ENCODE results near the gene ASPRV1. TPM values are rescaled to one million over a fixed set of nuclear protein-coding genes. Genes with fewer than 3 reads are reported as not detected.

ASPRV1 gene
- polyA plus RNA-seq, 1 of the 3 experiments (the other 2 are of a cell fraction): 0.20 TPM

GRCh38 chr2:69979902-69980807, 18.7 kb upstream of the ASPRV1 start (continued):
- no peak for TF ChIP-seq REST (IDR thresholded peaks at IDR 0.05; ENCODE audit: low read depth, low read length)

- CTCF ChIA-PET: no interaction called here
- no peak overlapping the region for H3K4me3 ChIP-seq (ENCODE audit: low read depth in 2 of 2, low read length in 1 of 2)
- no peak overlapping the region for H2AFZ ChIP-seq (ENCODE audit: low read depth)
- POLR2A ChIA-PET: no interaction called here
- peaks cover 0 to 3% of the 10 kb centered on the region in 2 experiments; a peak in 1 of 4 replicates for H3K4me1 ChIP-seq (ENCODE audit: control insufficient read depth in 1 of 2, insufficient read depth in 2 of 2, low read depth in 1 of 2, low read length in 1 of 2)
- no peaks in the 10 kb centered on the region for H3K9me3 ChIP-seq
- no peaks in the 10 kb centered on the region for H4K20me1 ChIP-seq (ENCODE audit: insufficient read depth)
- no peaks in the 10 kb centered on the region for H3K79me2 ChIP-seq (ENCODE audit: insufficient read depth)
- H3F3A ChIP-seq (replicated peaks; ENCODE audit: insufficient read depth): no peaks in the 10 kb centered on the region
- no peaks in the 10 kb centered on the region for H3K36me3 ChIP-seq (replicated peaks in 1 of 2; ENCODE audit: control insufficient read depth in 1 of 2, insufficient read depth in 2 of 2, low read length in 1 of 2)
- no peaks in the 10 kb centered on the region for H3K27me3 ChIP-seq (ENCODE audit: insufficient read depth)
- no peak overlapping the region for H3K4me2 ChIP-seq
- TF ChIP-seq TCF12 (IDR thresholded peaks at IDR 0.05): no peak
- TF ChIP-seq POLR2AphosphoS5 (IDR thresholded peaks at IDR 0.05; ENCODE audit: low read depth, low read length): no peak
- TF ChIP-seq, protein P1, sequence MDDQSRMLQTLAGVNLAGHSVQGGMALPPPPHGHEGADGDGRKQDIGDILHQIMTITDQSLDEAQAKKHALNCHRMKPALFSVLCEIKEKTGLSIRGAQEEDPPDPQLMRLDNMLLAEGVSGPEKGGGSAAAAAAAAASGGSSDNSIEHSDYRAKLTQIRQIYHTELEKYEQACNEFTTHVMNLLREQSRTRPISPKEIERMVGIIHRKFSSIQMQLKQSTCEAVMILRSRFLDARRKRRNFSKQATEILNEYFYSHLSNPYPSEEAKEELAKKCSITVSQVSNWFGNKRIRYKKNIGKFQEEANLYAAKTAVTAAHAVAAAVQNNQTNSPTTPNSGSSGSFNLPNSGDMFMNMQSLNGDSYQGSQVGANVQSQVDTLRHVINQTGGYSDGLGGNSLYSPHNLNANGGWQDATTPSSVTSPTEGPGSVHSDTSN (IDR thresholded peaks at IDR 0.05): no peak
- TF ChIP-seq NRF1 (IDR thresholded peaks at IDR 0.05; ENCODE audit: low read depth, low read length): no peak
- no peak for TF ChIP-seq FOXM1 (IDR thresholded peaks at IDR 0.05; ENCODE audit: low read depth)
- no peak for TF ChIP-seq EP300 (IDR thresholded peaks at IDR 0.05; ENCODE audit: borderline replicate concordance in 1 of 2, low read depth in 1 of 2, low read length in 1 of 2)
- no peak for TF ChIP-seq RFX5 (IDR thresholded peaks at IDR 0.05; ENCODE audit: low read length)
- TF ChIP-seq NFIC (IDR thresholded peaks at IDR 0.05; ENCODE audit: borderline replicate concordance): no peak
- no peak for TF ChIP-seq FOXJ3 (CRISPR knock-in tag; IDR thresholded peaks at IDR 0.05)
- TF ChIP-seq, protein P2, sequence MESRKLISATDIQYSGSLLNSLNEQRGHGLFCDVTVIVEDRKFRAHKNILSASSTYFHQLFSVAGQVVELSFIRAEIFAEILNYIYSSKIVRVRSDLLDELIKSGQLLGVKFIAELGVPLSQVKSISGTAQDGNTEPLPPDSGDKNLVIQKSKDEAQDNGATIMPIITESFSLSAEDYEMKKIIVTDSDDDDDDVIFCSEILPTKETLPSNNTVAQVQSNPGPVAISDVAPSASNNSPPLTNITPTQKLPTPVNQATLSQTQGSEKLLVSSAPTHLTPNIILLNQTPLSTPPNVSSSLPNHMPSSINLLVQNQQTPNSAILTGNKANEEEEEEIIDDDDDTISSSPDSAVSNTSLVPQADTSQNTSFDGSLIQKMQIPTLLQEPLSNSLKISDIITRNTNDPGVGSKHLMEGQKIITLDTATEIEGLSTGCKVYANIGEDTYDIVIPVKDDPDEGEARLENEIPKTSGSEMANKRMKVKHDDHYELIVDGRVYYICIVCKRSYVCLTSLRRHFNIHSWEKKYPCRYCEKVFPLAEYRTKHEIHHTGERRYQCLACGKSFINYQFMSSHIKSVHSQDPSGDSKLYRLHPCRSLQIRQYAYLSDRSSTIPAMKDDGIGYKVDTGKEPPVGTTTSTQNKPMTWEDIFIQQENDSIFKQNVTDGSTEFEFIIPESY (IDR thresholded peaks at IDR 0.05; ENCODE audit: borderline replicate concordance, low read depth): no peak
- no peak for TF ChIP-seq GATA2 (CRISPR knock-in tag; IDR thresholded peaks at IDR 0.05)
- TF ChIP-seq, protein P3, sequence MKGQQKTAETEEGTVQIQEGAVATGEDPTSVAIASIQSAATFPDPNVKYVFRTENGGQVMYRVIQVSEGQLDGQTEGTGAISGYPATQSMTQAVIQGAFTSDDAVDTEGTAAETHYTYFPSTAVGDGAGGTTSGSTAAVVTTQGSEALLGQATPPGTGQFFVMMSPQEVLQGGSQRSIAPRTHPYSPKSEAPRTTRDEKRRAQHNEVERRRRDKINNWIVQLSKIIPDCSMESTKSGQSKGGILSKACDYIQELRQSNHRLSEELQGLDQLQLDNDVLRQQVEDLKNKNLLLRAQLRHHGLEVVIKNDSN (IDR thresholded peaks at IDR 0.05; ENCODE audit: borderline replicate concordance, low read depth): no peak
- H3K27ac ChIP-seq (ENCODE audit: low read depth in 2 of 2, low read length in 1 of 2): no peak overlapping the region
- DNase-seq: no peak
- H3K9me2 ChIP-seq: no peaks in the 10 kb centered on the region
- WGBS (ENCODE audit: low lambda C conversion rate): 65% methylated on average over 4 of the region's 4 CpGs
- no peak overlapping the region for H3K9ac ChIP-seq
Observed at GRCh38 chr2:69977906-69978482, 16.6 kb upstream of the ASPRV1 start.
